MM.1S (cell line): ENCODE data around the gene IFT122.

Source experiments
- DNase-seq: peaks from one replicate; pipeline ENCODE4 v3.0.0-alpha.2; 2015
- H2AFZ ChIP-seq: fragments of 300-600 bp; sonication (generic); 2 replicates; pipeline ENCODE4 v1.6.0; 2016; ENCODE audit warnings: antibody characterized with exemption, low read length
- H3F3A ChIP-seq: fragments of 300-600 bp; sonication (generic); 2 replicates; pipeline ENCODE4 v1.6.1; 2016; ENCODE audit warnings: mild to moderate bottlenecking, antibody characterized with exemption, low read length, moderate library complexity, mixed read lengths; ENCODE audit not compliant: insufficient read depth
- H3K27ac ChIP-seq: fragments of 300-600 bp; sonication (generic); 2 replicates; pipeline ENCODE4 v1.5.1; 2016; ENCODE audit warnings: mild to moderate bottlenecking, low read length
- H3K27me3 ChIP-seq: fragments of 300-600 bp; sonication (generic); replicated peaks from 2 replicates; pipeline ENCODE4 v1.6.0; 2016; ENCODE audit warnings: low read length; ENCODE audit not compliant: insufficient read depth
- H3K36me3 ChIP-seq: fragments of 300-600 bp; sonication (generic); replicated peaks from 2 replicates; pipeline ENCODE4 v1.6.1; 2016; ENCODE audit warnings: mild to moderate bottlenecking, low read length, mixed read lengths; ENCODE audit not compliant: insufficient read depth
- H3K4me1 ChIP-seq: fragments of 300-600 bp; sonication (generic); 2 replicates; pipeline ENCODE4 v1.6.1; 2016; ENCODE audit warnings: low read length, mixed read lengths
- H3K4me2 ChIP-seq: fragments of 300-600 bp; sonication (generic); 2 replicates; pipeline ENCODE4 v1.6.0; 2016; ENCODE audit warnings: low read depth, low read length
- H3K4me3 ChIP-seq: fragments of 300-600 bp; sonication (generic); 2 replicates; pipeline ENCODE4 v1.5.1; 2016; ENCODE audit warnings: low read length, mixed read lengths
- H3K79me2 ChIP-seq: fragments of 300-600 bp; sonication (generic); 2 replicates; pipeline ENCODE4 v1.6.1; 2016; ENCODE audit warnings: mixed run types, low read length, mixed read lengths
- H3K9ac ChIP-seq: fragments of 300-600 bp; sonication (generic); 2 replicates; pipeline ENCODE4 v1.6.1; 2016; ENCODE audit warnings: low read length, mixed read lengths
- H3K9me2 ChIP-seq: fragments of 300-600 bp; sonication (generic); replicated peaks from 2 replicates; pipeline ENCODE4 v1.6.1; 2016; ENCODE audit warnings: mild to moderate bottlenecking, low read length, mixed read lengths; ENCODE audit not compliant: insufficient read depth
- H3K9me3 ChIP-seq: fragments of 300-600 bp; sonication (generic); replicated peaks from 2 replicates; pipeline ENCODE4 v1.6.1; 2016; ENCODE audit warnings: mild to moderate bottlenecking, low read length, mixed read lengths; ENCODE audit not compliant: insufficient read depth
- H4K20me1 ChIP-seq: fragments of 300-600 bp; sonication (generic); 2 replicates; pipeline ENCODE4 v1.6.1; 2016; ENCODE audit warnings: mild to moderate bottlenecking, low read length, moderate library complexity, mixed read lengths; ENCODE audit not compliant: insufficient read depth
- EZH2 ChIP-seq: fragments of 300-600 bp; sonication (generic); optimal IDR thresholded peaks from 2 replicates; pipeline ENCODE3; 2017; ENCODE audit warnings: low read depth, mild to moderate bottlenecking, antibody characterized with exemption, low read length, mixed read lengths
- EZH2phosphoT487 ChIP-seq: fragments of 300-600 bp; sonication (generic); IDR thresholded peaks from 2 replicates; pipeline ENCODE4 v1.6.1; 2018; ENCODE audit warnings: antibody characterized with exemption, low read length
- TF ChIP-seq, protein P1 (sequence below): fragments of 300-600 bp; sonication (generic); IDR thresholded peaks from 2 replicates; pipeline ENCODE4 v1.5.1; 2016; ENCODE audit warnings: antibody characterized with exemption, low read length, mixed read lengths

Gene IFT122

DNA sequence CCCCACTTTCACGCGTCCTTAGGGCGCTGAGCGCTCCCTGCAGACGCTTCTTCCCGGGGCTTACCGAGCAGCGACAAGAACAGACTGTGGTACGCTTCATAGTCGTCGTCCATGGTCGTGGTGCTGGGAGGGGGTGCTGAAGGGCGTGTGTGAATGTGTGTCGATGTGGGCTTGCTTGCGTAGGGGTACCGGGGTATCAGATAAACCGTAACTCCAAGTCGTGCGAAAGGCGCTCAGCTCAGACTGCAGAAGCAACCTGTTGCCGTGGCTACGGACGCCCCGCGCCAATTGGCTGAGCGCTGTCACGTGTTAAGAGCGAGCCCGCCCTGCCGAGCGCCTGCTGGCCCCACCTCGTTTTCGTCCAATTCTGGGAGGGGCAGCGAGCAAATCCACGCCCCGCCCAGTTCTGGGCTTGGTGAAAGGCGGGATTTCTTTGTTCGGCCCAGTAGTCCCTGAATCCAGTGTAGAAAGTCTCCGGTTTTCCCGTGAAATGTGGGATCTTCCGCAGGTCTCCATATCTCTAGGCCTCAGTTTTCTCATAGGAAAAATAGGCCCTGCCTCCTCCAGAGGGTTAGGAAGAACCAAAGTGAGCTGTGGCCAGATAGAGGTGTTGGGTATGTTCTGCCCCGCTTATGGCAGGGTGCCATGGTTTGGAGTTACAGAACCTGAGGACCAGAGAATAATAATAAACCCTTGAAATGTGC, 11.5 kb upstream of the IFT122 start, which contains the start of gene EFCAB12:
Gene EFCAB12, minus strand, starts transcription at position 261 of the 704 bp plus-strand sequence. Its CDS starts 148 bp downstream, at position 113.
- Histone ChIP-seq H2AFZ (peak within 1 kb of the TSS; percentile 27), H3K36me3 (peaks cover 14% of the 10 kb centered on the region; the same call in 1 of the 2 replicates), H3K27me3 (no peaks in the 10 kb centered on the region), H3K4me3 (peak within 1 kb of the TSS; percentile 60), H3K9me3 (no peaks in the 10 kb centered on the region), H3F3A (peaks cover 14% of the 10 kb centered on the region), H3K79me2 (0 out of 2 replicates have a peak, but pooled peaks cover 4% of the 10 kb centered on the region), H3K4me1 (peaks cover 12% of the 10 kb centered on the region; the same call in 1 of the 2 replicates), H3K9me2 (no peaks in the 10 kb centered on the region), H3K4me2 (peak within 1 kb of the TSS; percentile 90), H3K9ac (peak within 1 kb of the TSS; percentile 8; the same call in 1 of the 2 replicates), H3K27ac (peak within 1 kb of the TSS; percentile 27; the same call in 1 of the 2 replicates), H4K20me1 (no peaks in the 10 kb centered on the region)
- peak; percentile 90 for DNase-seq
- TF ChIP-seq EZH2phosphoT487 (no peak), EZH2 (no peak)
- TF ChIP-seq, protein P1, sequence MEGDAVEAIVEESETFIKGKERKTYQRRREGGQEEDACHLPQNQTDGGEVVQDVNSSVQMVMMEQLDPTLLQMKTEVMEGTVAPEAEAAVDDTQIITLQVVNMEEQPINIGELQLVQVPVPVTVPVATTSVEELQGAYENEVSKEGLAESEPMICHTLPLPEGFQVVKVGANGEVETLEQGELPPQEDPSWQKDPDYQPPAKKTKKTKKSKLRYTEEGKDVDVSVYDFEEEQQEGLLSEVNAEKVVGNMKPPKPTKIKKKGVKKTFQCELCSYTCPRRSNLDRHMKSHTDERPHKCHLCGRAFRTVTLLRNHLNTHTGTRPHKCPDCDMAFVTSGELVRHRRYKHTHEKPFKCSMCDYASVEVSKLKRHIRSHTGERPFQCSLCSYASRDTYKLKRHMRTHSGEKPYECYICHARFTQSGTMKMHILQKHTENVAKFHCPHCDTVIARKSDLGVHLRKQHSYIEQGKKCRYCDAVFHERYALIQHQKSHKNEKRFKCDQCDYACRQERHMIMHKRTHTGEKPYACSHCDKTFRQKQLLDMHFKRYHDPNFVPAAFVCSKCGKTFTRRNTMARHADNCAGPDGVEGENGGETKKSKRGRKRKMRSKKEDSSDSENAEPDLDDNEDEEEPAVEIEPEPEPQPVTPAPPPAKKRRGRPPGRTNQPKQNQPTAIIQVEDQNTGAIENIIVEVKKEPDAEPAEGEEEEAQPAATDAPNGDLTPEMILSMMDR: no peak

DNA sequence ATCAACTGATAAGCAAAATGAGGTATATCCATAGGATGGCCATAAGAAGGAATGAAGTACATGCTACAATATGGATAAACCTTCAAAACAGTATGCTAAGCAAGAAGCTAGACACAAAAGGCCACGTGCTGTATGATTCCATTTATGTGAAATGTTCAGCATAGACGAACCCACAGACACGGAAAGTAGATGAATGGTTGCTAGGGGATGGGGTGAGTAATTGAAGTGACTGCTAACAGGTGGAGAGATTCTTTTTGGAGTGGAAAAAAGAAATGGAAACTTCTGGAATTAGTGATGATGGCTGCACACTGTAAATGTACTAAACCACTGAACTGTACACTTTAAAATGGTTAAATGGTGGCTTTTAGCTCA, 11.0 kb upstream of the IFT122 start:
- no peaks in the 10 kb centered on the region for H3K27me3 ChIP-seq
- no peaks in the 10 kb centered on the region for H4K20me1 ChIP-seq
- peak overlapping the region; percentile 7; the same call in 1 of the 2 replicates for H3K9ac ChIP-seq
- peak overlapping the region; percentile 27 for H2AFZ ChIP-seq
- peak overlapping the region; percentile 90; the same call in 1 of the 2 replicates for H3K4me2 ChIP-seq
- peaks cover 14% of the 10 kb centered on the region for H3F3A ChIP-seq
- H3K79me2 ChIP-seq: peaks cover 9% of the 10 kb centered on the region
- H3K4me1 ChIP-seq: peaks cover 12% of the 10 kb centered on the region; the same call in 1 of the 2 replicates
- no peak for TF ChIP-seq EZH2phosphoT487
- no peaks in the 10 kb centered on the region for H3K9me2 ChIP-seq
- H3K27ac ChIP-seq: peak overlapping the region; percentile 27; the same call in 1 of the 2 replicates
- peak overlapping the region; percentile 60 for H3K4me3 ChIP-seq
- no peak for DNase-seq
- H3K36me3 ChIP-seq: peaks cover 19% of the 10 kb centered on the region; the same call in 1 of the 2 replicates
- H3K9me3 ChIP-seq: no peaks in the 10 kb centered on the region

DNA sequence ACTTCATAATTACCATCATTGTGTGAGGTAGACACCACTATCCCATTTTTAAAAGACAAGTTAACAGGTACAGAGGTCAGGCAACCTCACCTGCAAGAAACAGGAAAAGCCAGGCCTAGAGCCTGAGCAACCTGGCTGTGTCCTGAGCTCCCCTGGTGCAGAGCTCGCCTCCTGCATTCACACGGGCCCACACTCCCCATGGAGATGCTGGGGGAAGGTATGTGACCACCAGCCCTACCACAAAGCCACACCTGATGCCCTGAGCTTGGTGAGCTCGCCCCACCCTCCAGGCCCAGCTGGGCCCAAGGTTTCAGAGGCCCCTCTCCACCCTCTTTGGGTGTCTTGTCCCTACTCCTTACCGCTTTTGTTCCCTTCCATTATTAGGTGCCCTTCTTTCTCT, 10.4 kb upstream of the IFT122 start:
- Histone ChIP-seq H3K27ac (peak overlapping the region; percentile 27; the same call in 1 of the 2 replicates), H3K27me3 (no peaks in the 10 kb centered on the region), H3K4me3 (no peak overlapping the region), H3K9ac (no peak overlapping the region), H3K4me2 (no peak overlapping the region), H4K20me1 (no peaks in the 10 kb centered on the region), H2AFZ (no peak overlapping the region), H3K4me1 (peaks cover 12% of the 10 kb centered on the region; the same call in 1 of the 2 replicates), H3K79me2 (peaks cover 15% of the 10 kb centered on the region), H3K9me2 (no peaks in the 10 kb centered on the region), H3F3A (peaks cover 14% of the 10 kb centered on the region), H3K36me3 (peaks cover 21% of the 10 kb centered on the region; the same call in 1 of the 2 replicates), H3K9me3 (no peaks in the 10 kb centered on the region)
- no peak for DNase-seq
- TF ChIP-seq EZH2phosphoT487 (no peak), EZH2 (no peak)
- TF ChIP-seq, protein P1: no peak

DNA sequence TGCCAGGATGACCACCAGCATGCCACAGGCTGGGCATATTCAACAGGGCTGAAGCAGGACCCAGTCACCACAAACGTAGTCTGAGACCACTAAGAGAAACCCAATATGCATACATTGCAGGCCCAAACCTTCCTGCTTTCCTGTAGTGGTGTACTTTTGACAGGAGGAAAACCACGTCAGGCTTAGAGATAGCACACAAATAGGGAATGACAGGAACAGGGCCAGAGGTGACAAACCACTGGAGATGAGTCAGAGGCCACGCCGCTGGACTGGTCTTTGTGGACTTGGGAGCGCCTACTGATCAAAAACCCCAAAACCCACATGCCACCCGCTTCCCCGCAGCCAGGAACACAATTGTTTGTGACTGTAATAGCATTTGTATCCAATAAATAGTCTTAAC, 8.0 kb upstream of the IFT122 start:
- peaks cover 24% of the 10 kb centered on the region for H3K4me1 ChIP-seq

More for the DNA sequence above, 8.0 kb upstream of the IFT122 start:
- Histone ChIP-seq H4K20me1 (no peaks in the 10 kb centered on the region), H3F3A (peaks cover 22% of the 10 kb centered on the region), H3K9ac (no peak overlapping the region), H3K27me3 (no peaks in the 10 kb centered on the region), H3K27ac (no peak overlapping the region), H3K36me3 (peaks cover 21% of the 10 kb centered on the region; the same call in 1 of the 2 replicates), H3K4me3 (no peak overlapping the region), H3K79me2 (peaks cover 39% of the 10 kb centered on the region), H2AFZ (no peak overlapping the region), H3K9me2 (no peaks in the 10 kb centered on the region), H3K4me2 (no peak overlapping the region), H3K9me3 (no peaks in the 10 kb centered on the region)
- TF ChIP-seq, protein P1: no peak
- TF ChIP-seq EZH2phosphoT487: no peak
- no peak for DNase-seq
